ENCODE results near the gene PRRX2.
"Not testable (repeated sequence)": the region's sequence is repeated elsewhere in the genome, so short reads cannot be mapped to it uniquely, and the experiment has no call there.

Gene PRRX2

GRCh38 chr9:129762370-129762984 lies 97.0 kb downstream of the PRRX2 start:
- H3K4me3 ChIP-seq (ENCODE audit: low read length); H3K36me3 ChIP-seq (ENCODE audit: insufficient read depth, low read length); H3K27ac ChIP-seq (ENCODE audit: low read depth, low read length); H3K9me3 ChIP-seq (ENCODE audit: insufficient read depth, low read depth, low read length); H3K9ac ChIP-seq (ENCODE audit: low read depth, low read length); H3K27me3 ChIP-seq (ENCODE audit: insufficient read depth, low read length); H3K4me1 ChIP-seq (ENCODE audit: insufficient read depth, low read length): not testable (repeated sequence)
- WGBS: 94% methylated on average over 13 of the region's 13 CpGs

- 90% methylated on average over 13 of the region's 13 CpGs for WGBS
- no peaks in the 10 kb centered on the region for H3K27me3 ChIP-seq (ENCODE audit: insufficient read depth, low read length)
- H3K9ac ChIP-seq (ENCODE audit: low read depth, low read length): no peak overlapping the region
- H3K4me3 ChIP-seq (ENCODE audit: low read length): no peak overlapping the region
- H3K27ac ChIP-seq (ENCODE audit: low read depth, low read length): no peak overlapping the region
- H3K9me3 ChIP-seq (ENCODE audit: insufficient read depth, low read depth, low read length): no peaks in the 10 kb centered on the region
- no peaks in the 10 kb centered on the region for H3K4me1 ChIP-seq (ENCODE audit: insufficient read depth, low read length)
- no peaks in the 10 kb centered on the region for H3K36me3 ChIP-seq (ENCODE audit: insufficient read depth, low read length)
Observed at GRCh38 chr9:129762985-129763926, 97.8 kb downstream of the PRRX2 start.

GRCh38 chr9:129765764-129766317 lies 100.4 kb downstream of the PRRX2 start:
- Histone ChIP-seq H3K9ac (ENCODE audit: low read depth, low read length) (no peak overlapping the region), H3K27me3 (ENCODE audit: insufficient read depth, low read length) (no peaks in the 10 kb centered on the region), H3K27ac (ENCODE audit: low read depth, low read length) (no peak overlapping the region), H3K9me3 (ENCODE audit: insufficient read depth, low read depth, low read length) (no peaks in the 10 kb centered on the region), H3K4me1 (ENCODE audit: insufficient read depth, low read length) (no peaks in the 10 kb centered on the region), H3K36me3 (ENCODE audit: insufficient read depth, low read length) (no peaks in the 10 kb centered on the region), H3K4me3 (ENCODE audit: low read length) (no peak overlapping the region)
- 83% methylated on average over 4 of the region's 4 CpGs for WGBS

GRCh38 chr9:129768486-129768885 lies 103.0 kb downstream of the PRRX2 start:
- Histone ChIP-seq H3K9ac (ENCODE audit: low read depth, low read length) (no peak overlapping the region), H3K9me3 (ENCODE audit: insufficient read depth, low read depth, low read length) (no peaks in the 10 kb centered on the region), H3K4me1 (ENCODE audit: insufficient read depth, low read length) (no peaks in the 10 kb centered on the region), H3K4me3 (ENCODE audit: low read length) (no peak overlapping the region), H3K27ac (ENCODE audit: low read depth, low read length) (no peak overlapping the region), H3K36me3 (ENCODE audit: insufficient read depth, low read length) (no peaks in the 10 kb centered on the region), H3K27me3 (ENCODE audit: insufficient read depth, low read length) (no peaks in the 10 kb centered on the region)
- 97% methylated on average over 6 of the region's 6 CpGs for WGBS

GRCh38 chr9:129769669-129770068 lies 104.2 kb downstream of the PRRX2 start:
- 94% methylated on average over 5 of the region's 5 CpGs for WGBS
- Histone ChIP-seq H3K27ac (ENCODE audit: low read depth, low read length) (no peak overlapping the region), H3K4me3 (ENCODE audit: low read length) (no peak overlapping the region), H3K9ac (ENCODE audit: low read depth, low read length) (no peak overlapping the region), H3K4me1 (ENCODE audit: insufficient read depth, low read length) (no peaks in the 10 kb centered on the region), H3K36me3 (ENCODE audit: insufficient read depth, low read length) (no peaks in the 10 kb centered on the region), H3K27me3 (ENCODE audit: insufficient read depth, low read length) (no peaks in the 10 kb centered on the region), H3K9me3 (ENCODE audit: insufficient read depth, low read depth, low read length) (no peaks in the 10 kb centered on the region)

- Histone ChIP-seq H3K27me3 (ENCODE audit: insufficient read depth, low read length) (no peaks in the 10 kb centered on the region), H3K36me3 (ENCODE audit: insufficient read depth, low read length) (no peaks in the 10 kb centered on the region), H3K4me3 (ENCODE audit: low read length) (no peak overlapping the region), H3K9me3 (ENCODE audit: insufficient read depth, low read depth, low read length) (no peaks in the 10 kb centered on the region), H3K27ac (ENCODE audit: low read depth, low read length) (no peak overlapping the region), H3K4me1 (ENCODE audit: insufficient read depth, low read length) (no peaks in the 10 kb centered on the region), H3K9ac (ENCODE audit: low read depth, low read length) (no peak overlapping the region)
- WGBS: 89% methylated on average over 5 of the region's 5 CpGs
Observed at GRCh38 chr9:129770741-129771140, 105.3 kb downstream of the PRRX2 start.
